Central memory CD8-positive, alpha-beta T cell (primary cell): ENCODE data around the gene MTCP1.

Experiments
- ATAC-seq: fragments of 150-1000 bp; cut with Tn5 transposase; replicated peaks from 2 replicates; pipeline ENCODE4 v1.10.0; 2022; ENCODE audit warnings: mild to moderate bottlenecking, moderate FRiP score, moderate number of reproducible peaks; ENCODE audit not compliant: poor library complexity, severe bottlenecking; ENCODE audit errors: extremely low read depth
- DNase-seq, 2 donors: peaks; one replicate each; pipeline ENCODE4 v3.0.0; 2021; ENCODE audit warnings: low spot score in 2 of 2
- H3K27ac Mint-ChIP-seq: one replicate; pipeline ENCODE4 v1.8.0; 2022; ENCODE audit warnings: low read depth, mild to moderate bottlenecking, moderate library complexity, mixed read lengths
- H3K27me3 Mint-ChIP-seq: one replicate; pipeline ENCODE4 v1.8.0; 2022; ENCODE audit warnings: mixed read lengths
- H3K36me3 Mint-ChIP-seq: one replicate; pipeline ENCODE4 v1.8.0; 2022; ENCODE audit warnings: mild to moderate bottlenecking, moderate library complexity, mixed read lengths; ENCODE audit not compliant: insufficient read depth
- H3K4me1 Mint-ChIP-seq: one replicate; pipeline ENCODE4 v1.8.0; 2022; ENCODE audit warnings: mixed read lengths
- H3K4me3 Mint-ChIP-seq: one replicate; pipeline ENCODE4 v1.8.0; 2022; ENCODE audit warnings: mild to moderate bottlenecking, moderate library complexity, mixed read lengths
- H3K9me3 Mint-ChIP-seq: one replicate; pipeline ENCODE4 v1.8.0; 2022; ENCODE audit warnings: mixed read lengths

Gene MTCP1

DNA sequence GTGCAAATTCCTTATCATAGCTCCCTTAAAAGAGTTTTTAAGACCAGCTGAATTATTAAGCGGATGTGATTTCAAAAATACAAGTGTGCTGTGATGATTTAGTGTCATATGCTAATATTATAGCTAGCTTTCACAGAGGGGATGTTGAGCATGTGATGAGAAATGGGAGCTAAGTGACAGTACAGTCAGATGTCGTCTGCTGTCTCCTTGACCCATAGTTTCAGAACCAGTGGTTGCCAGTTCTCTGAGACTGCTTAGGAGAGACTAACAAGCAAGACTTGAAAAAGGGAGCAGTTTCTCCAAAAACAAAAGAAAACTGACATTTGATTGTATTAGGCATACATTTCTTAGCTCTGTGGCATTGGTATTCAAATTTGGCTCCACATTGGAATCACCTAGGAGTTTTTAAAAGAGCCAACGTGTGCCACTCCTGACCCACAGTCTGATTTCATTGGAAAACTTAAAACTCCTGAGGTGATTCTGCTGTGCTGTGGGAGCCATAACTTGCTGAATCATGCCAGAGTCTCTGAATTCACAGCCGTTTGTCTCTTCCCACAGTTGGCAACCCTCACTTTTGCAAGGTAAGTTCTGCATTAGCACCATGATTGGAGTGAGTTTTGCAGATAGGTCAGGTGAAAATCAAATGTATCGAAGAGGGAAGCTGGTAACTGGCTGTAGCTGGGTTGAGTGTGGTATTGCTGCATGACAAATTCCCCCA is 24.0 kb downstream of the MTCP1 start:
- DNase-seq (no peak), ATAC-seq (no peak)
- Mint-ChIP-seq H3K36me3 (peaks cover 12% of the 10 kb centered on the region), H3K4me1 (peaks cover 7% of the 10 kb centered on the region), H3K27me3 (no peaks in the 10 kb centered on the region), H3K27ac (no peak overlapping the region), H3K9me3 (no peaks in the 10 kb centered on the region), H3K4me3 (no peak overlapping the region)

DNA sequence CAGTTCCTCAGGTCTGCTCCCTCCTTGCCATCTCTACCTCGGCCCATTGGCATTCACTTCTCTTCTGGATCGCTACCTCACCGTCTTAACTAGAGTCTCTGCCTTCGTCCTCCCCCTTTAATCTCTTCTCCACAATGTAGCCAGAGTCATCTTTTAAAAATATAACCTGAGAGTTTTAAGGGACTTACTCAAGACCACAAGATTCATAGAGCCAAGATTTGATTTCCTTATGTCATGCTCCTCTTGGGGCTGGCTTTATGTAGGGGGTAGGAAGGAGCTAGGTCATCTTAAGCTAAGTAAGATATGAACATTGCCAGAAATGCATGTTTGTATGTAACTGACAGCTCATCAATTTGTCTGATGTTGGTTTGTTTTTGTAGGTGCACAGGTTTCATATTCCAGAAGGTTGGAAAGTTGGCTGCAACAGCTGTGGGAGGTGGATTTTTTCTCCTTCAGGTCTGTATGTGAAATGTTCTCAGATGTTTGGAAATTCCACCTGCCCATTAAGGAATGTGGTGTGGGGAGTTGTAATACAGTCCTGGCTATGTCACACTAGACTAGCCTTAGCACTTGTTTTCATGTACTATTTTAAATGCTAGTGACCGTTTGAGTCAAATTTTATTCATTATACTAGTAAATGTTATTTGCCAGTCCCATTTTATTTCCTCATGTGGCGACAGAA is 24.7 kb downstream of the MTCP1 start:
- no peak for DNase-seq
- ATAC-seq, result no peak
- Mint-ChIP-seq H3K4me1 (peaks cover 7% of the 10 kb centered on the region), H3K27ac (peak overlapping the region; percentile 68), H3K9me3 (no peaks in the 10 kb centered on the region), H3K27me3 (no peaks in the 10 kb centered on the region), H3K4me3 (no peak overlapping the region), H3K36me3 (peaks cover 11% of the 10 kb centered on the region)

DNA sequence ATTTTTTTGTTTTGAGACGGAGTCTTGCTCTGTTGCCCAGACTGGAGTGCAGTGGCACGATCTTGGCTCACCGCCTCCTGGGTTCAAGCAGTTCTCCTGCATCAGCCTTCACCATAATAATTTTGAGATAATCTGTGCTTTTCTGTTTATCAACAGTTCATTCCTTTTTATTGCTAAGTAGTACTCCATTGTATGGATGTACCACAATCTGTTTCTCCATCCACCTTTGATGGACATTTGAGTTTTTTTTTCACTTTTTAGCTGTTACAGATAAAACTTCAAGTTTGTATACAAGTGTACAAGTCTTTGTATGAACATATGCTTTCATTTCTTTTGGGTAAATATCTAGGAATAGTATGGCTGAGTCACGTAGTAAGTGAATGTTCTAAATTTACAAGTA is 35.2 kb downstream of the MTCP1 start:
- Mint-ChIP-seq H3K36me3 (peaks cover 20% of the 10 kb centered on the region), H3K9me3 (no peaks in the 10 kb centered on the region), H3K4me1 (peaks cover 20% of the 10 kb centered on the region), H3K27me3 (no peaks in the 10 kb centered on the region), H3K4me3 (no peak overlapping the region), H3K27ac (no peak overlapping the region)
- no peak for ATAC-seq
- DNase-seq, result no peak

DNA sequence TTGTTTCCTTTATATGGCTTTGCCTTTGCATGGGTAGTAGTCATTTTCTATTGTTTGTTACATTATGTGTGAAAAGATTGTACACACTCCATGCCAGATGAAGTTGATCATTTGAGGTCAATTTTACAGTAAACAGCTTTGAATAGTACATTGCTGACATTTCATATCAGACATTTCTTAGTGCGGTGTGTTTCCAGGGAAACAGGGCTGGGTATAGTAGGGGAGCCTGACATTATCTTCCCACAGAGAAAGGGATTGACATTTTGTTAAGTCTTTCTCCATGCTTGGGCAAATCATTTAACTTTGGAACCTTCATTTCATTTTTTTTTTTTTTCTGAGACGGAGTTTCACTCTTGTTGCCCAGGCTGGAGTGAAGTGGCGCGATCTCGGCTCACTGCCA is 39.3 kb downstream of the MTCP1 start:
- Mint-ChIP-seq H3K9me3 (no peaks in the 10 kb centered on the region), H3K4me3 (no peak overlapping the region), H3K27ac (no peak overlapping the region), H3K27me3 (no peaks in the 10 kb centered on the region), H3K4me1 (peaks cover 14% of the 10 kb centered on the region), H3K36me3 (peaks cover 25% of the 10 kb centered on the region)
- ATAC-seq, result no peak
- DNase-seq, result no peak

DNA sequence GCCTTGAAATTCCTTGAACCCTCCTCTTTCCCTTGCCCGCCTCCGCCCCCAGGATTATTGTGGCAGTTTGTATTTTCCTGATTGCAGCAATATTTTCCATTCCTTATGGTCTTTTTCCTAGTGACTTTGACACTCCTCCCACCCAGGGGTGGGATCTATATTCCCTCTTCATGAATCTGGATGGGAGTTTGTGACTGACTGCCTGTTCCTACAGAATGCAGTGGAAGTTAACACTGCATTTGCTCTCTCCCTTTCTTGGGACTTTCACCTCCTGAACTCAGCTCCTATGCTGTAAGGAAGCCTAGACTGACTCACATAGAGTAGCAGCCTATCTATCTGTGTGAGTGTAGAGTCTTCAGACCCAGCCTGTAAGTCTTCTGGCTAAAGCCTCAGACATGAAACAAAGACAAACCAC is 42.1 kb downstream of the MTCP1 start:
- H3K36me3 Mint-ChIP-seq, result peaks cover 12% of the 10 kb centered on the region
- H3K9me3 Mint-ChIP-seq, result no peaks in the 10 kb centered on the region
- H3K27ac Mint-ChIP-seq, result peak overlapping the region; percentile 71
- H3K4me1 Mint-ChIP-seq, result peaks cover 8% of the 10 kb centered on the region
- ATAC-seq (no peak), DNase-seq (no peak)
- peak overlapping the region; percentile 43 for H3K4me3 Mint-ChIP-seq
- H3K27me3 Mint-ChIP-seq, result no peaks in the 10 kb centered on the region

DNA sequence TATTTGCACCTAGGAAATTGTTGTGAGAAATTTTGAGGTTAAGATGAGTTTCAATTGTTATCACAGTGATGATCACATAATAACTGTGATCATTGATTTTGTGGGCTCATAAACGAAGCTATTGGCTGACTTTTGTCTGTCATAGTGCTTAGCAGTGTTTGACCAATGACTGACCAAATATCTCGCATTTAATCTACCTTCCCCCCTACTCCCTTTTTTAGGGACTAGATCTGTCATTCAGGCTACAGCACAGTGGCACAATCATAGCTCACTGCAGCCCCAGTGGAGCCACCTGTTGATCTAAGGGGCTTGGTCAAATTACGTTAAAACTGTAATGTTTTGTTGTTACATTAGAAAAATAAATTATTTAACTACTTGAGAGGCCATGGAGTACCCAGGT is 42.8 kb downstream of the MTCP1 start:
- peak overlapping the region; percentile 83 for H3K4me3 Mint-ChIP-seq
- peaks cover 12% of the 10 kb centered on the region for H3K36me3 Mint-ChIP-seq

DNA sequence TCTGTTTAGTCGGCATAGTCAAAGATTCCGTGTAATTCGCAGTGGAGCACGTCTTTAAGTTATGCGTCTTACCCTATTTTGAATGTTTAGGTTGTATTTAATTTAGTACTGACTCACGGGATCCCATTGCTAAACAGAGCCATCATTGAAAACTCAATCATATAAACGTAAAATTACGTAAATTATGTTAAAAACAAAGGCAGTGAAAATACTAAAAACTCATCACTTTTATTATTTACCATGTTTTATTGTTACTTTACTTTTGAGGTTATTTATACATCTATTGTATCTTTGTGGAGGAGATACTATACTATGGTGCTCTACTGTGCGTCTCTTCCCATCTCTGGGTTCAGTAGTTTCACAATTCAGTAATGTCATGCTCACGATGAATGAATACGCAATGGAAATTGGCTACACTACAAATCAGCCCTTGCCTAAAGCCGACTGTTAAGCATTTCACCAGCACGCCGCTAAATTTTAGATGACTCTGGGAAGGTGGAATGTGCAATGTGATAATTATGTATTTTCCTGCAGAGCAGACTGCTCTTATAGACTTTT is 43.3 kb downstream of the MTCP1 start:
- ATAC-seq (peak; percentile 19), DNase-seq (no peak)
- peaks cover 8% of the 10 kb centered on the region for H3K4me1 Mint-ChIP-seq

More for the DNA sequence above, 42.8 kb downstream of the MTCP1 start:
- H3K9me3 Mint-ChIP-seq, result no peaks in the 10 kb centered on the region
- no peak for ATAC-seq
- H3K27ac Mint-ChIP-seq, result peak overlapping the region; percentile 91
- peaks cover 8% of the 10 kb centered on the region for H3K4me1 Mint-ChIP-seq
- DNase-seq, result no peak
- no peaks in the 10 kb centered on the region for H3K27me3 Mint-ChIP-seq

DNA sequence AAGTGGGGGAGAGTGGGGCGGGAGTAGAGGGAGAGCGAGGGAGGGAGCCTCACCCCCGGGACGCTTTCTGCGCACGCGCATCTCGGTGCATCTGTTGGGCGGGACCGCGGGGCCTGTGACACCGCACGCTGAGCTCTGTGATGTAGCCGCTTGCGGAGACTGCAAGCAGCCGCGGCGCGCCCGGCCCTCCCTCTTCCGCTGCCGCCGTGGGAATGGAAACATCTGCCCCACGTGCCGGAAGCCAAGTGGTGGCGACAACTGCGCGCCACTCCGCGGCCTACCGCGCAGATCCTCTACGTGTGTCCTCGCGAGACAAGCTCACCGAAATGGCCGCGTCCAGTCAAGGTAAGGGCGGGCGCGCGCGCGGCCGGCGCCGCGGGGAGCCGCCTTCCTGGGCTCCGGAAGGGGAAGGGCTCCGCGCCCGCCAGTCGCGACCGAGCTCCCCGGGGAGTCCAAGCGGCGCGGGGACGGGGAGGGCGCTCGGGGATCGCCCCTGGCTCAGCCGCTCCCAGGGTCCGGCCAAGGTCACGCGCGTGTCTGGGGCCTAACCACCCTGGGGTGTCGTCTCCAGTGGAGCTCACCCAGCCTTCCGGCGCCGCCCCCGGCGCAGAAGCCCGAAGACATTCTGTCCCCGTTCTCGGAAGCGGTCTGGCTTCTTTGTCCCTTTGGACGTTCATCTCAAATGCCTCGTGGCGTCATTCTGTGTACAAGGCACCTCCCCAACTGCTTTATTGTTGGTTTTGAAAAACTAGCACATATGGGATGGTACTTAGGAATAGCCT is 44.0 kb downstream of the MTCP1 start, which contains the start of gene FUNDC2:
Gene FUNDC2, plus strand, starts transcription at position 118 of the 782 bp plus-strand sequence. Its CDS starts 95 bp downstream, at position 213.
- H3K4me3 Mint-ChIP-seq, result peak within 1 kb of the TSS; percentile 83
- DNase-seq, result peak; percentile 77 to 94
- H3K27me3 Mint-ChIP-seq, result no peaks in the 10 kb centered on the region
- H3K9me3 Mint-ChIP-seq, result no peaks in the 10 kb centered on the region
- peaks cover 12% of the 10 kb centered on the region for H3K36me3 Mint-ChIP-seq
- H3K4me1 Mint-ChIP-seq, result peaks cover 8% of the 10 kb centered on the region
- peak within 1 kb of the TSS; percentile 91 for H3K27ac Mint-ChIP-seq
- peak; percentile 84 for ATAC-seq

More for the DNA sequence above, 43.3 kb downstream of the MTCP1 start:
- H3K27me3 Mint-ChIP-seq, result no peaks in the 10 kb centered on the region
- H3K9me3 Mint-ChIP-seq, result no peaks in the 10 kb centered on the region
- H3K36me3 Mint-ChIP-seq, result peaks cover 12% of the 10 kb centered on the region
- H3K4me3 Mint-ChIP-seq, result peak overlapping the region; percentile 83
- peak overlapping the region; percentile 91 for H3K27ac Mint-ChIP-seq

DNA sequence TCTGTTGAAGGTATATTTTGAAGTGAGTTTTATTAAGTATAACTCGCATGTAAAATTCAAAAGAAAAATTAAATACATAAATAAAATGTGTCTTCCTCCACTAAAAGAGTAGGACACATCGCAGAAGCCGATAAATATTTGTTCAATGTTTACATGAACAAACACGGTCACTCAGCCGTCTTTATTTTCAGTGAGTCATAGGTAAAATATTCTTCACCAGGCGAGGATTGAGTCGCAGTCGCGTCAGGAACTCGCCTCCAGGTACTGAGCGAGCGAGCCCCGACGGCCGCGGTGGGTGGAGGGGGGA is 44.6 kb downstream of the MTCP1 start:
- no peak for ATAC-seq
- no peak for DNase-seq
- Mint-ChIP-seq H3K36me3 (peaks cover 12% of the 10 kb centered on the region), H3K4me3 (peak overlapping the region; percentile 83), H3K27me3 (no peaks in the 10 kb centered on the region), H3K4me1 (peaks cover 8% of the 10 kb centered on the region), H3K9me3 (no peaks in the 10 kb centered on the region), H3K27ac (peak overlapping the region; percentile 91)

DNA sequence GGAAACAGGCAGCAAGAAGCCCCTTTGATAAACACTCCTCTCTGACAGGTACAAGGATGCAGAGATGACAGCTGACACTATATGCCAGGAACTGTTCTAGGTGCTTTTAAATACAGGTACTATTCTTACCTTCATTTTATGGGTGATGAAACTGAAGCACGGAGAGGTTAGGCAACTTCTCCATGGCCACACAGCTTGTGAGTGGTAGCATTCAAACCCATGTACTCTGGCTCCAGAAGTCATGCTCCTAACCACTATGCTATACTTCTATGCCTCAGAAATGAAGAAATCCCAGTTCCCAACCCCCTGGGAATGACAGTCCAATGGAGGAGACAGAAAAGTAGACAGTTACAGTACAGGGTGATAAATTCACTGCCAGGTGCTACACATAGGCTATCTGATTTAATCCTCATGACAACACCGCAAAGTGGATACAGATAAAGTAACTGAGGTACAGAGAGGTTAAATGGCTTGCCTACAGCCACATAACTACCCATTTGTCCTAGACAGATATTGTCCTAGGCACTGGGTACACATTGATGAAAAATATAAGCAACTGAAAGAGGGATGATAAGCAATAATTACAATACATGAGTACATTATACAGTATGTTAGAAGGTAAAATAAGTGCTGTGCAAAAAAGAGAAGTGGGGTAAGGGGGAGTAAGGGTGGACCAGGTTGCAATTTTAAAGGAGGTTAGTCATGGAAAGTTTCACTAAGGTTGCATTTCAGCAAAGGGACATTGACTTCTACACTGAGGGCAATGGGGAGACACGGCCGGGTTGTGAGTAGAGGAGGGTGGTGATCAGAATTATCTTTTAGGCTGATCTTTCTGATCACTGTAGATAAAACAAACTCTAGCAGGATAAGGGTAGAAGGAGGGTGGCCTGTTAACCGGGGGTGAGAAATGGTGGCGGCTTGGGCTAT is 46.8 kb downstream of the MTCP1 start:
- H3K4me3 Mint-ChIP-seq, result no peak overlapping the region
- H3K27me3 Mint-ChIP-seq, result no peaks in the 10 kb centered on the region
- H3K27ac Mint-ChIP-seq, result no peak overlapping the region

DNA sequence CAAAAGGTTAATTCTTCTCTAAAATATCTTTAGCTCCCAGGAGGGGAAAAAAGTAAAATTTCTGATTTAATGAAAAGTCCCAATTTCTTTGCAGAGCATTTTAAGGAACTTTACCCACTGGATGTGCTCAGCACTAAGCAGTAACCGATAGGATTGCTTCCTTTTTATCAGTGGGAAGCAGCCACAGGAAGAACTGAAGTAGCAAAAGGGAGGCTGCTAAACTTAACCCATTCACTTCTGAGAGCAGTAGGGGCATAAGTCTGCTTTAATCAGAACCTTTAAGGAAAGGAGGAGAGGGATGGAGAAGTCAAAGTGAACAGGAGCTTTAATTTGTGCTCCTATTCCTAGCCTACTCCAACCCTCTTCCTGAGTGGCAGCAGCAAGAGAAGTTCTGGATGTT is 48.4 kb downstream of the MTCP1 start, which contains the start of gene F8:
Gene F8, minus strand, starts transcription at position 139 of the 400 bp plus-strand sequence. CDS start 171 bp downstream, outside the sequence.
- no peak for ATAC-seq
- Mint-ChIP-seq H3K4me1 (no peaks in the 10 kb centered on the region), H3K9me3 (no peaks in the 10 kb centered on the region), H3K4me3 (no peak within 1 kb of the TSS), H3K36me3 (peaks cover 10% of the 10 kb centered on the region), H3K27me3 (no peaks in the 10 kb centered on the region), H3K27ac (no peak within 1 kb of the TSS)
- no peak for DNase-seq

More for the DNA sequence above, 46.8 kb downstream of the MTCP1 start:
- Mint-ChIP-seq H3K9me3 (no peaks in the 10 kb centered on the region), H3K36me3 (peaks cover 11% of the 10 kb centered on the region), H3K4me1 (peaks cover 8% of the 10 kb centered on the region)
- no peak for ATAC-seq
- DNase-seq, result no peak
